Endothelial cell of umbilical vein (primary cell): ENCODE measurements around the gene SMARCAL1. TPM values are rescaled to one million over a fixed set of nuclear protein-coding genes. Genes with fewer than 3 reads are reported as not detected.

Experiments used
- BruUV-seq: library from RNA; stranded (reverse); fragments of 400-500 nt; replicated peaks from 2 replicates; lab custom pipeline; 2021; lab: Mats Ljungman, UMichigan
- CTCF ChIA-PET: fragments of 300-600, 350-600 bp; sonication (Branson Sonifier 250); formaldehyde crosslinking; loops from one replicate; lab custom pipeline; 2021; ENCODE audit warnings: antibody characterized with exemption, inconsistent platforms; lab: Charles Lee
- POLR2A ChIA-PET: fragments of 300-600, 350-600 bp; sonication (Branson Sonifier 250); formaldehyde crosslinking; loops from one replicate; lab custom pipeline; 2021; ENCODE audit warnings: antibody characterized with exemption, inconsistent platforms; lab: Charles Lee
- DNase-seq: peaks from one replicate; pipeline ENCODE4 v3.0.0-alpha.2; 2011; ENCODE audit warnings: low read depth, low spot score
- FAIRE-seq: peaks from 2 replicates; lab custom pipeline; 2011; peaks lifted over from hg19 to GRCh38; lab: Jason Lieb, UNC
- H2AFZ ChIP-seq: 2 replicates; pipeline ENCODE4 v1.6.0; 2012; ENCODE audit warnings: low read depth, low read length, control low read depth, inconsistent platforms
- H3K27ac ChIP-seq: 2 replicates; pipeline ENCODE4 v1.5.1; 2011; ENCODE audit warnings: low read depth, mild to moderate bottlenecking, control low read depth, low read length, moderate library complexity; ENCODE audit not compliant: insufficient read depth
- H3K27me3 ChIP-seq, 2 experiments: 2 replicates each; pipeline versions ENCODE4 v1.6.0 to v1.6.1; 2011; ENCODE audit warnings: low read length in 2 of 2, mixed read lengths in 1 of 2; ENCODE audit not compliant: control insufficient read depth in 2 of 2, insufficient read depth in 2 of 2
- H3K36me3 ChIP-seq, 2 experiments: 2 replicates in 1 of 2; 3 replicates in 1 of 2; pipeline ENCODE4 v1.5.1; 2011; ENCODE audit warnings: low read length in 2 of 2, mild to moderate bottlenecking in 1 of 2, moderate library complexity in 1 of 2; ENCODE audit not compliant: control insufficient read depth in 2 of 2, insufficient read depth in 2 of 2; ENCODE audit errors: extremely low read depth in 1 of 2
- H3K4me1 ChIP-seq: 3 replicates; pipeline ENCODE4 v1.5.1; 2011; ENCODE audit warnings: mild to moderate bottlenecking, low read length; ENCODE audit not compliant: control insufficient read depth, insufficient read depth; ENCODE audit errors: extremely low read depth
- H3K4me2 ChIP-seq: 2 replicates; pipeline ENCODE4 v1.6.1; 2011; ENCODE audit warnings: low read length, control low read depth, mixed read lengths; ENCODE audit not compliant: insufficient read depth
- H3K4me3 ChIP-seq, 3 experiments: fragments of 200-600 bp in 1 of 3; sonication (generic), shearing (Covaris generic) in 1 of 3; replicated peaks in 1 of 3; 2 replicates each; pipeline ENCODE4 v1.5.1; 2011 to 2016; ENCODE audit warnings: control low read depth in 3 of 3, low read length in 3 of 3, mild to moderate bottlenecking in 2 of 3, inconsistent platforms in 1 of 3, low read depth in 1 of 3, moderate library complexity in 1 of 3; ENCODE audit not compliant: insufficient read depth in 1 of 3
- H3K79me2 ChIP-seq: 2 replicates; pipeline ENCODE4 v1.6.0; 2012; ENCODE audit warnings: low read length, inconsistent platforms; ENCODE audit not compliant: control insufficient read depth, insufficient read depth
- H3K9ac ChIP-seq: replicated peaks from 2 replicates; pipeline ENCODE3; 2011; ENCODE audit warnings: low read length, control low read depth; ENCODE audit not compliant: insufficient read depth; ENCODE audit errors: extremely low read depth
- H3K9me1 ChIP-seq: replicated peaks from 3 replicates; pipeline ENCODE4 v1.6.0; 2011; ENCODE audit warnings: mild to moderate bottlenecking, low read length; ENCODE audit not compliant: control insufficient read depth, insufficient read depth; ENCODE audit errors: extremely low read depth
- H3K9me3 ChIP-seq: replicated peaks from 2 replicates; pipeline ENCODE4 v1.5.1; 2012; ENCODE audit warnings: low read length, inconsistent platforms; ENCODE audit not compliant: control insufficient read depth, insufficient read depth
- H4K20me1 ChIP-seq: replicated peaks from 2 replicates; pipeline ENCODE3; 2011; ENCODE audit warnings: mild to moderate bottlenecking, low read length; ENCODE audit not compliant: control insufficient read depth, insufficient read depth; ENCODE audit errors: extremely low read depth
- EZH2 ChIP-seq: IDR thresholded peaks from 2 replicates; pipeline ENCODE4 v1.6.1; 2012; ENCODE audit warnings: borderline replicate concordance, low read depth, mild to moderate bottlenecking, moderate library complexity, low read length, inconsistent platforms; ENCODE audit not compliant: severe bottlenecking
- FOS ChIP-seq: IDR thresholded peaks from 2 replicates; pipeline ENCODE4 v1.6.1; 2011; ENCODE audit warnings: mild to moderate bottlenecking, low read length, moderate library complexity, borderline replicate concordance; ENCODE audit not compliant: insufficient read depth
- GATA2 ChIP-seq: IDR thresholded peaks from 2 replicates; pipeline ENCODE4 v1.7.0; 2011; ENCODE audit warnings: low read depth, mild to moderate bottlenecking, moderate library complexity, mixed read lengths, low read length; ENCODE audit not compliant: insufficient read length, insufficient read depth
- JUN ChIP-seq: IDR thresholded peaks from 2 replicates; pipeline ENCODE4 v1.6.1; 2011; ENCODE audit warnings: borderline replicate concordance, low read depth; ENCODE audit not compliant: insufficient read length, insufficient read depth
- POLR2A ChIP-seq: IDR thresholded peaks from 2 replicates; pipeline ENCODE4 v1.6.1; 2012; ENCODE audit warnings: low read depth, mild to moderate bottlenecking, control low read depth, low read length
- POLR2AphosphoS5 ChIP-seq: IDR thresholded peaks from 2 replicates; pipeline ENCODE4 v1.6.1; 2012; ENCODE audit warnings: low read depth, mild to moderate bottlenecking, control low read depth, low read length, moderate library complexity; ENCODE audit not compliant: insufficient read depth
- dilution Hi-C: fragments of 300-500 bp; cut with MboI; formaldehyde crosslinking; loops from one replicate; pipeline ENCODE4 v1.15.0; 2019; ENCODE audit warnings: low sequenced_read_pairs; ENCODE audit not compliant: extremely low pct_ligation_motif_present
- intact Hi-C: fragments of 100-400 bp; cut with micrococcal nuclease; formaldehyde crosslinking; loops from one replicate; pipeline ENCODE4 v1.10.0; 2022
- polyA plus RNA-seq, 4 experiments: library from polyadenylated mRNA; depleted of rRNA in 3 of 4; stranded (reverse) in 3 of 4; unstranded in 1 of 4; fragments of >200 nt; gene quantifications; 2 replicates each; pipeline versions ENCODE4 v1.2.1 to v1.2.3, GENCODE V29; 2011 to 2012; ENCODE audit warnings: missing spikeins in 1 of 4
- total RNA-seq: library from RNA; stranded (reverse); gene quantifications from 2 replicates; pipeline ENCODE4 v1.2.3, GENCODE V29; 2021
- TF ChIP-seq, protein P1 (sequence below): IDR thresholded peaks from 2 replicates; pipeline ENCODE4 v1.6.1; 2011; ENCODE audit not compliant: insufficient read depth, insufficient read length
- TF ChIP-seq, protein P2 (sequence below), 2 donors: IDR thresholded peaks; 1 replicate in 1 of 2; 2 replicates in 1 of 2; pipeline ENCODE4 v1.5.1; 2011; ENCODE audit warnings: low read length in 2 of 2, mild to moderate bottlenecking in 2 of 2, moderate library complexity in 2 of 2, control low read depth in 1 of 2, inconsistent platforms in 1 of 2, low read depth in 1 of 2; ENCODE audit not compliant: insufficient read depth in 1 of 2; ENCODE audit errors: extremely low read depth in 1 of 2

Gene SMARCAL1
- total and polyA plus RNA-seq, 2 donors (not counting 3 experiments of a cell fraction or from before 2014, with no cell fraction given): 25.4 to 30.7 TPM

GRCh38 chr2:216467845-216468244 lies 55.6 kb downstream of the SMARCAL1 start:
- no peak overlapping the region for H3K27ac ChIP-seq
- BruUV-seq: no TSS peak
- peaks cover 2% of the 10 kb centered on the region in 2 experiments for H3K36me3 ChIP-seq
- H3K9me1 ChIP-seq: no peaks in the 10 kb centered on the region
- intact Hi-C loops (loop anchor here (1.0 kb wide), 1 partner anchor 10 kb away; no protein-coding TSS in a partner anchor), dilution Hi-C loops (no loop called here)
- no peak overlapping the region for H3K4me3 ChIP-seq
- no peaks in the 10 kb centered on the region for H3K27me3 ChIP-seq
- no peaks in the 10 kb centered on the region for H3K79me2 ChIP-seq
- FAIRE-seq (no peak), DNase-seq (no peak)
- ChIA-PET POLR2A (no interaction called here), CTCF (interaction anchor here (0.9 kb wide), 1 partner anchor 15 kb away, joined by 3 read pairs; no protein-coding TSS in a partner anchor)
- H2AFZ ChIP-seq: no peak overlapping the region
- H3K9ac ChIP-seq: no peak overlapping the region
- H3K4me2 ChIP-seq: no peak overlapping the region
- H4K20me1 ChIP-seq: no peaks in the 10 kb centered on the region
- no peaks in the 10 kb centered on the region for H3K4me1 ChIP-seq
- H3K9me3 ChIP-seq: no peaks in the 10 kb centered on the region
- TF ChIP-seq, protein P1, sequence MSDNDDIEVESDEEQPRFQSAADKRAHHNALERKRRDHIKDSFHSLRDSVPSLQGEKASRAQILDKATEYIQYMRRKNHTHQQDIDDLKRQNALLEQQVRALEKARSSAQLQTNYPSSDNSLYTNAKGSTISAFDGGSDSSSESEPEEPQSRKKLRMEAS: no peak
- no peak for TF ChIP-seq FOS
- no peak for TF ChIP-seq POLR2AphosphoS5
- no peak for TF ChIP-seq EZH2
- TF ChIP-seq POLR2A: no peak
- no peak for TF ChIP-seq GATA2
- TF ChIP-seq, protein P2, sequence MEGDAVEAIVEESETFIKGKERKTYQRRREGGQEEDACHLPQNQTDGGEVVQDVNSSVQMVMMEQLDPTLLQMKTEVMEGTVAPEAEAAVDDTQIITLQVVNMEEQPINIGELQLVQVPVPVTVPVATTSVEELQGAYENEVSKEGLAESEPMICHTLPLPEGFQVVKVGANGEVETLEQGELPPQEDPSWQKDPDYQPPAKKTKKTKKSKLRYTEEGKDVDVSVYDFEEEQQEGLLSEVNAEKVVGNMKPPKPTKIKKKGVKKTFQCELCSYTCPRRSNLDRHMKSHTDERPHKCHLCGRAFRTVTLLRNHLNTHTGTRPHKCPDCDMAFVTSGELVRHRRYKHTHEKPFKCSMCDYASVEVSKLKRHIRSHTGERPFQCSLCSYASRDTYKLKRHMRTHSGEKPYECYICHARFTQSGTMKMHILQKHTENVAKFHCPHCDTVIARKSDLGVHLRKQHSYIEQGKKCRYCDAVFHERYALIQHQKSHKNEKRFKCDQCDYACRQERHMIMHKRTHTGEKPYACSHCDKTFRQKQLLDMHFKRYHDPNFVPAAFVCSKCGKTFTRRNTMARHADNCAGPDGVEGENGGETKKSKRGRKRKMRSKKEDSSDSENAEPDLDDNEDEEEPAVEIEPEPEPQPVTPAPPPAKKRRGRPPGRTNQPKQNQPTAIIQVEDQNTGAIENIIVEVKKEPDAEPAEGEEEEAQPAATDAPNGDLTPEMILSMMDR (IDR thresholded peaks at IDR 0.05; ENCODE audit: extremely low read depth in 1 of 2, insufficient read depth in 1 of 2, low read depth in 1 of 2, low read length in 2 of 2): no peak
- TF ChIP-seq JUN: no peak
